H1 (cell line): ENCODE measurements around the gene PGLYRP1. TPM values are rescaled to one million over a fixed set of nuclear protein-coding genes. Genes with fewer than 3 reads are reported as not detected.
A peak's percentile ranks its signal among the peaks of the same experiment; 100 is the strongest.

ENCODE experiments used
- CTCF ChIA-PET: fragments of 300-600 bp; sonication (Branson Sonifier 250); formaldehyde crosslinking; loops from one replicate; lab custom pipeline; 2021; ENCODE audit not compliant: partially characterized antibody; lab: Charles Lee
- POLR2A ChIA-PET: fragments of 300-600 bp; sonication (Branson Sonifier 250); formaldehyde crosslinking; loops from one replicate; lab custom pipeline; 2021; ENCODE audit warnings: inconsistent platforms; ENCODE audit not compliant: partially characterized antibody; lab: Charles Lee
- DNase-seq, 2 experiments: peaks; one replicate each; pipeline versions ENCODE4 v3.0.0 to v3.0.0-alpha.2; 2010 to 2022; ENCODE audit warnings: low spot score in 2 of 2, low read depth in 1 of 2, mixed read lengths in 1 of 2
- FAIRE-seq: peaks from 2 replicates; lab custom pipeline; 2011; peaks lifted over from hg19 to GRCh38; lab: Jason Lieb, UNC
- H2AFZ ChIP-seq: 2 replicates; pipeline ENCODE4 v1.8.1; 2012; ENCODE audit warnings: low read length, inconsistent platforms
- H2AK5ac ChIP-seq: 2 replicates; pipeline ENCODE4 v1.6.1; 2013; ENCODE audit warnings: low read depth, low read length
- H2BK120ac ChIP-seq: replicated peaks from 2 replicates; pipeline ENCODE3; 2013; ENCODE audit warnings: low read depth, low read length, inconsistent platforms
- H2BK12ac ChIP-seq: 2 replicates; pipeline ENCODE4 v1.6.1; 2013; ENCODE audit warnings: low read depth, low read length
- H2BK15ac ChIP-seq: 2 replicates; pipeline ENCODE4 v1.6.1; 2013; ENCODE audit warnings: low read length
- H2BK20ac ChIP-seq: 2 replicates; pipeline ENCODE4 v1.6.1; 2013; ENCODE audit warnings: low read length
- H2BK5ac ChIP-seq: 2 replicates; pipeline ENCODE4 v1.6.1; 2013; ENCODE audit warnings: low read depth, low read length
- H3K14ac ChIP-seq: 2 replicates; pipeline ENCODE4 v1.6.1; 2013; ENCODE audit warnings: inconsistent platforms; ENCODE audit not compliant: insufficient read length
- H3K18ac ChIP-seq: 2 replicates; pipeline ENCODE4 v1.6.1; 2013; ENCODE audit warnings: low read length; ENCODE audit errors: extremely low read depth
- H3K23ac ChIP-seq: 2 replicates; pipeline ENCODE4 v1.6.1; 2013; ENCODE audit warnings: inconsistent platforms; ENCODE audit not compliant: insufficient read length
- H3K23me2 ChIP-seq: 2 replicates; pipeline ENCODE4 v1.6.1; 2013; ENCODE audit warnings: low read depth, low read length
- H3K27ac ChIP-seq: 2 replicates; pipeline ENCODE4 v1.6.1; 2011; ENCODE audit warnings: low read depth, low read length, inconsistent platforms
- H3K27me3 ChIP-seq, 4 experiments: replicated peaks in 1 of 4; 1 replicate in 1 of 4; 2 replicates in 3 of 4; pipeline versions ENCODE4 v1.6.1 to v1.8.1; 2011 to 2013; ENCODE audit warnings: low read length in 3 of 4, mild to moderate bottlenecking in 3 of 4, inconsistent platforms in 2 of 4, mixed read lengths in 2 of 4, moderate library complexity in 1 of 4; ENCODE audit not compliant: control insufficient read depth in 3 of 4, insufficient read depth in 3 of 4; ENCODE audit errors: extremely low read depth in 1 of 4
- H3K36me3 ChIP-seq, 4 experiments: 2 replicates each; pipeline versions ENCODE4 v1.6.1 to v1.8.1; 2011 to 2013; ENCODE audit warnings: mild to moderate bottlenecking in 4 of 4, low read length in 3 of 4, moderate library complexity in 2 of 4, control low read depth in 1 of 4, inconsistent platforms in 1 of 4; ENCODE audit not compliant: insufficient read depth in 4 of 4, control insufficient read depth in 2 of 4
- H3K4ac ChIP-seq: replicated peaks from 2 replicates; pipeline ENCODE3; 2013; ENCODE audit warnings: low read length, low read depth, mixed read lengths, inconsistent platforms; ENCODE audit not compliant: insufficient read length
- H3K4me1 ChIP-seq, 4 experiments: replicated peaks in 1 of 4; 1 replicate in 1 of 4; 2 replicates in 3 of 4; pipeline versions ENCODE4 v1.6.1 to v1.8.1; 2011 to 2013; ENCODE audit warnings: low read length in 3 of 4, inconsistent platforms in 2 of 4, mixed read lengths in 1 of 4; ENCODE audit not compliant: insufficient read depth in 4 of 4, control insufficient read depth in 3 of 4
- H3K4me2 ChIP-seq, 2 experiments: 2 replicates each; pipeline versions ENCODE4 v1.6.1 to v1.8.1; 2011 to 2013; ENCODE audit warnings: low read depth in 2 of 2, low read length in 2 of 2, control low read depth in 1 of 2, inconsistent platforms in 1 of 2, mild to moderate bottlenecking in 1 of 2; ENCODE audit not compliant: insufficient read depth in 1 of 2
- H3K4me3 ChIP-seq, 4 experiments: fragments of 200-600, 300-600 bp in 1 of 4; sonication (generic), shearing (Covaris generic), sonication (Bioruptor Twin) in 1 of 4; 2 replicates each; pipeline versions ENCODE4 v1.5.1 to v1.8.1; 2011 to 2016; ENCODE audit warnings: low read length in 4 of 4, low read depth in 3 of 4, control low read depth in 2 of 4, inconsistent platforms in 2 of 4, mild to moderate bottlenecking in 2 of 4, mixed read lengths in 1 of 4, moderate library complexity in 1 of 4; ENCODE audit not compliant: insufficient read depth in 2 of 4; ENCODE audit errors: extremely low read depth in 1 of 4
- H3K56ac ChIP-seq: replicated peaks from 2 replicates; pipeline ENCODE3; 2013; ENCODE audit warnings: low read depth, mild to moderate bottlenecking, mixed read lengths, low read length, inconsistent platforms; ENCODE audit not compliant: insufficient read length
- H3K79me1 ChIP-seq: 2 replicates; pipeline ENCODE4 v1.6.1; 2013; ENCODE audit warnings: low read depth, low read length, control low read depth
- H3K79me2 ChIP-seq, 2 experiments: 2 replicates each; pipeline versions ENCODE4 v1.6.1 to v1.8.1; 2012 to 2013; ENCODE audit warnings: low read length in 2 of 2, mild to moderate bottlenecking in 2 of 2, inconsistent platforms in 1 of 2; ENCODE audit not compliant: insufficient read depth in 2 of 2, control insufficient read depth in 1 of 2
- H3K9ac ChIP-seq, 4 experiments: replicated peaks in 1 of 4; 1 replicate in 1 of 4; 2 replicates in 3 of 4; pipeline versions ENCODE4 v1.6.1 to v1.8.1; 2011 to 2013; ENCODE audit warnings: low read depth in 3 of 4, low read length in 3 of 4, control low read depth in 2 of 4, mild to moderate bottlenecking in 2 of 4, moderate library complexity in 2 of 4, inconsistent platforms in 1 of 4; ENCODE audit errors: extremely low read depth in 1 of 4
- H3K9me3 ChIP-seq, 2 experiments: 2 replicates each; pipeline versions ENCODE4 v1.6.1 to v1.8.1; 2012 to 2013; ENCODE audit warnings: mild to moderate bottlenecking in 2 of 2, moderate library complexity in 2 of 2, control low read depth in 1 of 2, inconsistent platforms in 1 of 2, low read depth in 1 of 2, low read length in 1 of 2, mixed read lengths in 1 of 2; ENCODE audit not compliant: insufficient read depth in 2 of 2
- H4K20me1 ChIP-seq, 2 experiments: replicated peaks in 1 of 2; 2 replicates each; pipeline versions ENCODE3 to v1.8.1; 2011 to 2013; ENCODE audit warnings: inconsistent platforms in 2 of 2, low read length in 2 of 2, mild to moderate bottlenecking in 1 of 2; ENCODE audit not compliant: insufficient read depth in 2 of 2, control insufficient read depth in 1 of 2
- H4K5ac ChIP-seq: 2 replicates; pipeline ENCODE4 v1.6.1; 2013; ENCODE audit warnings: low read length, low read depth, mixed read lengths, inconsistent platforms; ENCODE audit not compliant: insufficient read length
- H4K8ac ChIP-seq: 2 replicates; pipeline ENCODE4 v1.8.0; 2013; ENCODE audit warnings: mild to moderate bottlenecking, moderate library complexity, low read length, inconsistent platforms; ENCODE audit not compliant: insufficient read depth; ENCODE audit errors: extremely low read depth
- H4K91ac ChIP-seq: replicated peaks from 2 replicates; pipeline ENCODE3; 2013; ENCODE audit warnings: low read length, mixed read lengths, inconsistent platforms; ENCODE audit not compliant: insufficient read length
- ASH2L ChIP-seq: fragments of 200-600, 300-600 bp; sonication (generic); IDR thresholded peaks from one replicate; pipeline ENCODE4 v1.7.1; 2017; ENCODE audit warnings: low read length
- CBX8 ChIP-seq: fragments of 300-800, 300-1000 bp; sonication (generic); IDR thresholded peaks from 2 replicates; pipeline ENCODE4 v1.7.1; 2016; ENCODE audit warnings: low read depth, low read length, borderline replicate concordance
- CREB1 ChIP-seq: IDR thresholded peaks from 2 replicates; pipeline ENCODE4 v1.6.1; 2012; ENCODE audit warnings: inconsistent platforms
- EZH2 ChIP-seq: fragments of 200-600 bp; sonication (generic); IDR thresholded peaks from 2 replicates; pipeline ENCODE4 v1.7.1; 2012; ENCODE audit warnings: low read depth, mild to moderate bottlenecking, moderate library complexity, low read length, inconsistent platforms; ENCODE audit not compliant: severe bottlenecking
- KDM4A ChIP-seq: IDR thresholded peaks from one replicate; pipeline ENCODE4 v1.7.1; 2012; ENCODE audit warnings: low read depth, mild to moderate bottlenecking, moderate library complexity, low read length, inconsistent platforms; ENCODE audit not compliant: severe bottlenecking
- SAP30 ChIP-seq: fragments of 300-600 bp; sonication (generic); IDR thresholded peaks from 2 replicates; pipeline ENCODE4 v1.7.1; 2012; ENCODE audit warnings: low read length, moderate library complexity, mild to moderate bottlenecking, inconsistent platforms; ENCODE audit not compliant: insufficient read depth, insufficient replicate concordance
- SIN3A ChIP-seq, 2 experiments: IDR thresholded peaks in 1 of 2; conservative IDR thresholded peaks in 1 of 2; 2 replicates each; pipeline ENCODE4 v1.6.1; 2011 to 2012; ENCODE audit warnings: low read length in 2 of 2, improper control_type of control experiment in 1 of 2, low read depth in 1 of 2, mild to moderate bottlenecking in 1 of 2
- WGBS, 2 experiments: shearing (Covaris generic) in 1 of 2; methylation state at CpG; one replicate each; pipeline versions ENCODE4 v1.1.6 to v1.1.7; 2013 to 2015; ENCODE audit warnings: low lambda C conversion rate in 2 of 2, mixed read lengths in 2 of 2, inconsistent platforms in 1 of 2, low coverage in 1 of 2, missing lambda C conversion rate in 1 of 2; ENCODE audit not compliant: insufficient replicate concordance in 2 of 2, insufficient coverage in 1 of 2, insufficient read length in 1 of 2; ENCODE audit errors: extremely low coverage in 1 of 2, missing lambda C conversion rate in 1 of 2; 5-methylcytosine and 5-hydroxymethylcytosine counted together
- polyA plus RNA-seq, 7 experiments: library from polyadenylated mRNA; depleted of rRNA in 3 of 7; stranded (reverse) in 5 of 7; unstranded in 2 of 7; fragments of >200 nt in 5 of 7; fragments of 200-250 nt in 2 of 7; gene quantifications; 1 replicate in 5 of 7; 2 replicates in 1 of 7; 4 replicates in 1 of 7; pipeline versions ENCODE4 v1.2.1 to v1.2.3, GENCODE V29; 2011 to 2013; ENCODE audit warnings: missing spikeins in 2 of 7, mixed read lengths in 2 of 7
- total RNA-seq: library from RNA; stranded (reverse); fragmentation: NEBNext Ultra II Directional; extraction: Animal tissue kit (Norgen Biotek cat#: 25700); gene quantifications from 2 replicates; pipeline ENCODE4 v1.2.1, GENCODE V29; 2021

Gene PGLYRP1
- total and polyA plus RNA-seq, 2 of the 8 experiments (the other 6 are each of a cell fraction or from before 2014, with no cell fraction given): not detected

GRCh38 chr19:46015687-46016425, 7.0 kb downstream of the PGLYRP1 start:
- H3K4me3 ChIP-seq: peak overlapping the region; percentile 30 to 55 (median 45); a peak in 7 of 8 replicates
- WGBS, 2 experiments: 6% methylated on average over 54 of the region's 63 CpGs; no CpG with 5 or more reads in 1 of the 2 experiments
- H3K4me1 ChIP-seq: peaks cover 0 to 10% (median 8%) of the 10 kb centered on the region in 4 experiments; a peak in 6 of 7 replicates
- no peak overlapping the region for H3K4ac ChIP-seq
- H3K36me3 ChIP-seq: no peaks in the 10 kb centered on the region; a peak in 2 of 8 replicates
- no peak overlapping the region for H3K27ac ChIP-seq
- H3K23ac ChIP-seq: no peak overlapping the region
- no peak overlapping the region for H2BK20ac ChIP-seq
- H2BK5ac ChIP-seq: no peak overlapping the region
- H3K9me3 ChIP-seq: no peaks in the 10 kb centered on the region
- no peak overlapping the region for H3K56ac ChIP-seq
- H4K91ac ChIP-seq: no peak overlapping the region
- H3K9ac ChIP-seq: no peak overlapping the region; a peak in 2 of 7 replicates
- 0 out of 2 replicates have a peak overlapping the region, but pooled peaks have one; percentile 81 for H2BK15ac ChIP-seq
- H3K18ac ChIP-seq: no peak overlapping the region; the same call in 1 of the 2 replicates
- no peak overlapping the region for H3K14ac ChIP-seq
- no peaks in the 10 kb centered on the region for H3K79me1 ChIP-seq
- no peak overlapping the region for H2BK120ac ChIP-seq
- FAIRE-seq (no peak), DNase-seq (peak in 1 of 2 experiments; percentile 64)
- no peak overlapping the region for H2BK12ac ChIP-seq
- CTCF ChIA-PET: interaction anchor here (1.0 to 4.3 kb wide), 5 partner anchors 11 to 61 kb away, joined by 4 to 44 read pairs (median 6); no protein-coding TSS in a partner anchor
- no peak overlapping the region for H4K8ac ChIP-seq
- peaks cover 2 to 11% of the 10 kb centered on the region in 2 experiments for H4K20me1 ChIP-seq
- peaks cover 19% of the 10 kb centered on the region; the same call in 1 of the 2 replicates for H3K23me2 ChIP-seq
- no peaks in the 10 kb centered on the region for H3K79me2 ChIP-seq
- H3K4me2 ChIP-seq: peak overlapping the region; percentile 85 to 99
- POLR2A ChIA-PET: interaction anchor here (1.0 to 1.5 kb wide), 4 partner anchors 10 to 113 kb away, joined by 3 to 4 read pairs (median 4); partner anchors contain the start of gene CCDC61
- H2AFZ ChIP-seq: no peak overlapping the region
- H3K27me3 ChIP-seq: peaks cover 5 to 20% (median 19%) of the 10 kb centered on the region in 4 experiments
- no peak overlapping the region for H4K5ac ChIP-seq
- no peak overlapping the region for H2AK5ac ChIP-seq
- TF ChIP-seq EZH2 (peak; percentile 59), ASH2L (no peak), SAP30 (no peak), KDM4A (no peak), CBX8 (no peak), CREB1 (no peak), SIN3A (conservative IDR thresholded peaks at IDR 0.05 in 1 of 2, IDR thresholded peaks at IDR 0.05 in 1 of 2; ENCODE audit: low read depth in 1 of 2, low read length in 2 of 2) (peak in 1 of 2 experiments; percentile 46; a peak in 1 of 4 replicates)
